GM19452 (cell line): ENCODE measurements around the gene IRX2.

Experiments
- ATAC-seq: cut with Tn5 transposase; IDR thresholded peaks from one replicate; pipeline ENCODE4 v1.9.1; 2021; ENCODE audit not compliant: unreplicated experiment

The IRX2 gene

DNA sequence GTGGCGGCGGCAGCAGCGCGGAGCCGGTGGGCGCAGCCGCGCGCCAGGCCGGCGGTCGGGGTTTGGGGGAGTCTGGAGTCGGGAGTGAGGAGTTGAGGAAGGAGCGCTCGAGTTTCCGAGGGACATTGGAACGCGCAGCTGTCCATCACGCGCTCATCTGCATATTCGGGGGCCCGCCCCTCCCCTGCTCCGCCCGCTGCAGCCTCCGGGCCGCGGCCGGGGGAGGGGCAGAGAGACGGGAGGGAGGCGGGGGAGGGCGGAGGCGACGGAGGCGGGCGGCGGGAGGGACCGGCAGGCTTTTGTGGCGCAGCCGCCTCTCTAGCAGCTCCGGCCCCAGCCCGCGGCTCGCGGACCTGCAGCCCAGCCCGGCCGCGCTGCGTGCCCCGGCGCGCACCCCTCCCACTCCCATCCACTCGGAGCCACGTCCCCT, at the start of gene IRX2:
IRX2 (minus strand) TSS at position 86 of the 430 bp plus-strand sequence. CDS start 264 bp downstream, outside the sequence.
- no peak for ATAC-seq

DNA sequence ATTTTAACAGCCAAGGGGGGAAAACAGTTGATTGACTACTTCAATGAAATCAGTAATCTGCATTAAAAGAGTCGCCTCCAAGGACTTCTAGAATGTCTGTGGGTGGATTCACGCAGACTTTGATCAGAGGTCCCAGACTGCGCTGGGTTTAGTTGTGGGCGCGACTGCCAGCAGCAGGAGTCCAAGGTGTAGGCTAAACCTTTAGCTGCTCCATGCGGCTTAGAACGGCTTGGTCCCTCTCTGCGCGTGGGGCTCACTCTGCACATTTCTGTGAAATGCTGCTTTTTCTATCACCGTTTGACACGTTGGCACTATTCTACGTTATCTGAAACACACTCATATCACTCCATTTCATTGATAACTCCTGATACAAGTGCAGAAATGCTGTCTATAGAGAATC, 48.6 kb upstream of the IRX2 start:
- no peak for ATAC-seq

DNA sequence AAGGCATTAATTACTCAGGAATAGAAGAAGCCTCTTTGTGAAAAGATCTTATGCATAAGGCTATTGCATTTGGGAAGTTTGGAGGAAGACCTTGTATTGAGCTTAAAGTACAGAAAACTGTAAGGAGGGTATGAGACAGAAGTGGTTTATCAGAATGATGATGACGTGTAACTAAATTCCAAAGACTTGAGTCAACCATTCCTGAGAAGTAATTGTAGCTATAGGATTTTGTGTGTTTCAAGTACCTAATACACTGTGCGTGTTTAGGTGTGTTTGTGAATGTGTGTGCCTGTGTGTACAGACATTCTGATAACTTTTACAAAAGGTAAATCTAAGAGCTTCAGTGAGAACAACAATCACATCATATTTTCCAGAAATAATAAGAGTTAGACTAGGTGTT, 46.5 kb upstream of the IRX2 start:
- no peak for ATAC-seq

DNA sequence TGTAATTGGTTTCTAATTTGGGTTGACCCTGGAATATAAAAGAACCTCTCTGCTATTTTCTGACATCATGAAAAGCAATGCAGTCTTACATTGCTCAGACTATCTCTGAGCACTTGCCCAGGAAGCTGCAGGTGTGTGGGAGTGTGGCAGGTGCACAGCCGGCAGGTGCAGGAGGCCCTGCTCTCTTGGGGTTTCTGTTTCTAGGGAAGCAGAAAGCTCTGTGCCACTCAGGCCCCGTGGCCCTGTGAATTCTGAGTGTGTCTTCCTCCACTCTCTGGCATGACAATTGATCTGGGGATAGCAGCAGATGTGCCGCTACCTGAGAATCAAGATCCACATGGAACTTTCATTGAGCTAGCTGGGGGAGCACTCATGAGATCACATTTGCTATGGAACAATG, 45.7 kb upstream of the IRX2 start:
- no peak for ATAC-seq

DNA sequence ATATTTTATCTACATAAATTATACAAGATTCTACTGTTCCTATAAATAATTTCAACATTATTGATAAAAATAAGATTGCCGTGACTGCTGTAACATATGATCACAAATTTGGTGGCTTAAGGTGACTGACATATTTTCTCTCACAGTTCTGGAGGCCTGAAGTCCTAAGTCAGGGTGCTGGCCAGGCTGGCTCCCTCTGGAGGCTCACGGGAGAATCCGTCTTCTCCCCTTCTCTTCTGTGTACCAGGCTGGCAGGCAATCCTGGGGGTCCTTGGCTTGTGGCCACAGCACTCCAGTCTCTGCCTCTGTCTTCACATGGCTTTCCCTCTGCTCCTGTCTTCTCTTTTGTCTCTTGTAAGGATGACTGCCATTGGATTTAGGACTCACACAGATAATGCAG, 31.7 kb upstream of the IRX2 start:
- no peak for ATAC-seq

DNA sequence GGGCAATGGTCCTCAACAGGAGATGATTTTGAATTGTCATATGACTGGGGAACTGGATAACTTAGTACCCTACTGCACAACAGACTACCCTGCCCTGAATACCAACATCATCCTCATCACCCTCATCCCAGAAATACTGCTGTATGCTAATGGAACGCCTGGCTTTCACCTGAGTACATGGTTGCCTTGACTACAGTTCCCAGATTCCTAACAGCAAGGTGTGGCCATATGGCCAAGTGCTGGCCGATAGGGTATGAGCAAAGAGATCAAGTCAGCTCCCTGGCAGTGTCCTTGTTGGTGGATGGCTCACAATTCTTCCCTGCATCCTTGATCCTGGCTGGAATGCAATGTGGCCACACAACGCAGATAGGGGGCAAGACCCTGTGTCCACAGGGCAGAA, 31.2 kb upstream of the IRX2 start:
- ATAC-seq, result no peak

DNA sequence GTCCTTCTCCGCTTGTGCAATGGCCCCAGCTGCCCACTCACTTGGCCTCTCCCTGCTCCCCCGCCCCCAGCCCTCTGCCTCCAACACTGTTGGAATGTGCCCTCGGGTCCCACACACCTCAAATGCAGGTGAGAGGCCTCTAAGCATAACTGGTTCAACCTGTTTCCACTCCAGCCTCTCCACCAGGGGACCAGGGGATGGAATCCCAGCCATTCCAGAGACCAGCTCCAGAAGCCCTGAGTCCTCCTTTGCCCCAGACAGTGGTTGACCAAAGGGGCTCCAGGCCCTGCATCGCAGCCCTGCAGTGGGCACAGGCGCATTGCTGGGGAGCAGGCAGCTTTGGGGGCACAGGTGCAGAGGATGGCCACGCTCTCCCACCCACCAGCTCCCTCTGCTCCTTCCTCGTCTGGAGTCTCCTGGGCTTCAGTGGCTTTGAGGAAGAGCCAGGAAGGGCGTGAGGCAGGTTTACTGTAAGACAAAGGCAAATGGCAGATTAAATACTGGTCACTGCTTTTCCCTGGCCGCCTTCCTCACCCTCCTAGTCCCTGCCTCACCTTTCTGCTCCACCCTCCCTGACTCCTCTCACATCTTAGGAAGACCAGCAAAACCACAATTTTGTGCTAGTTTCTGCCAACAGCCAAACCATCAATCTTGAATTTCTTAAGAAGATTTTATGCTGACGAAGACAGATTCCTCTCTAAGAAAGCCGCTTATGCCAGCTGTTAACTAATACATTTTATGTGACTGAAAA, 29.1 kb upstream of the IRX2 start:
- ATAC-seq, result no peak

DNA sequence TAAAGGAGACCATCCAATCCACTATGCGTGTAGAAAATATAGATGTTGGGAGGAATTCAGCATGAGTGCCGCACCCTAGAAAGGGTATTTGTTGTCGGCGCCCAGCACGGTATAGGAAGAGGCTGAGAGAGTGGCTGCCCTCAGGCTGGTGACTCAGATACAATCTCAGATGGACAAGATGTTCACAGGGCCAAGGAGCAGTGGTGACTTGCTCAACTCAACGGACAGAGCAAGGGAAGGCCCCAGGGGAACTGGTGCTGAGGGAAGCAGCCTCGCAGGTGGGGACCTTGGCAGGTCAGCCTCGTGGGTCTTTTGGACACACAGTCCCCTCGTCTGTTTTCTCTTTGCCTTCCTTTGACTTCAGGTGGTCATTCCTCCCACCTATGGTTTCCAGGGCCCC, 28.0 kb upstream of the IRX2 start:
- no peak for ATAC-seq

DNA sequence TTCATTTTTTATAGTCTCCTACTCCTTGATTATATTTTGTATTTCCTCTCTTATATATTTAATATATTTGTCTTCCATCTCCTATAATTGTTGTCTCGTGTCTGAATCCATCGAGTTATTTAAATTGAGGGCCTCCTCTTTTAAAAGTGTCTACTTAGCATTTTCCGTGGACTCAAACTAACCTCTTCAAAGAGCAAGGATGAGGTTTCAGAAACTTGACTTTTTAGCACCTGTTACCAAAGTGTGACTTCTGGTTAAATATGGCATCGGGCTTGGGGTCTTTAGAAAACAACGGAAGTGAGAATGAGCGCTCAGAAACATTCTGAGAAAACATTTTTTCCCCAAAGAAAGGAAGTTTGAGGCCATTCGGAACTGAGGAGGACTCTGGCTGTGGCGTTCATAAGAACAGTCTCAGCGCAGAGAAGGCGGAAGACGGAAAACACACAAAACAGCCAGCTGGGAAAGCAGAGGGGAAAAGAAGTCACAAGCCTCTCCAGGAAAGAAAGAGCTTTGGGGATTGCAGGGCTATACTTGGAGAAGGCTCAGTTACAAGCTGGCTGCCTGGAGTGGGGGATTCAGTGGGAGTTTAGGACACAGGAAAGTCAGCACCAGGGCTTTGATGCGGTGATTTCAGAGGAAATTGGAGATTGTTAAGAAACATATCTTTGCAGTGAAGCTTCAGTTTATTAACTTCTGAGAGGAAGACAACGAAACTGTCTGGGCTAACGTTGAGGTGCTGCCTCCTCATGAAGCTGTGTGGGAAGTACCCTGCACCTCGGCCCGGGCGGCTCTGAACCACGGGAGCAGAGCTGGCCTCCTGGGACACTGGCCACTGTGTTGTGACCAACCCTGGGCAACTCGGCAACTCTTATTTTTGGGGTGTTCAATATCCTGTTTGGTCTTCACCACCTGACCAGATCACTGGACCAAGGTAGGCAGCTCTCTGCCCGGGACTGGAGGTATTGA, 25.1 kb upstream of the IRX2 start:
- ATAC-seq, result no peak

DNA sequence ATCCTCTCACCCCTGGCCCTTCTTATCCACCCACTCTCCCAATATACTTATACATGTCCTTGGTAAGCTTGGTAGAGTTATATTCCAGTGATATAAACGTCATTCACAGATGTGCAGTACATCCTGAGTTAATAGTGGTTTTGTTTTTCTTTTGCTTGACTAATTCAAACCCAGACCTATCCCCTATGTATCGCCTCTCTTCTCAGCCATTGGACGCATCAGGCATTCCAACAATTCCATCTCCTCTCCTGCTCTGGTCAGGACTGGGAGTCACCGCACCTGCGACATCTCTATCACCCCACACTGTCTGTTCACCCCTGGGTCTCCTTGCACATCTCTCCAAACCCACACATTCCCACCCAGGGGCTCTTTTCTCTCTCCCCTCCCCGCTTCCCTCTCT, 21.9 kb upstream of the IRX2 start:
- no peak for ATAC-seq

DNA sequence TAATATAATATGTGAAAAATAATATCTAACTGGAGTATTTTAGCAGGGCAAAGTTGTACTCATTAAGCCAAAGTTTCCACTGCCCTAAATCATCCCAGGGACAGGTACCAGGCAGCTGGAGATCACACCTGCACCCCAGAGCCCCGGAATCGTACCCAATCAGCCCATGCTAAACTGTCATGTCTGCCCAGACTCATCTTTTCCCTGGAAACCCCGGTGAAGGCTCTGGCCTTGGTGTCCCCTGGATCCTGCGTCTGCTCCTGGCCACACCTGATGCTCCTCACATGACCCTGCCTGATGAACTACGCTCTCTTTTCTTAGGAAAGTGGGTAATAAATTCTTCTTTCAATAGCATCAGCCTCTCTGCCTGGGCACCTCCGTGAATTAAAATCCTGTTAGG, 15.6 kb upstream of the IRX2 start:
- ATAC-seq, result no peak

DNA sequence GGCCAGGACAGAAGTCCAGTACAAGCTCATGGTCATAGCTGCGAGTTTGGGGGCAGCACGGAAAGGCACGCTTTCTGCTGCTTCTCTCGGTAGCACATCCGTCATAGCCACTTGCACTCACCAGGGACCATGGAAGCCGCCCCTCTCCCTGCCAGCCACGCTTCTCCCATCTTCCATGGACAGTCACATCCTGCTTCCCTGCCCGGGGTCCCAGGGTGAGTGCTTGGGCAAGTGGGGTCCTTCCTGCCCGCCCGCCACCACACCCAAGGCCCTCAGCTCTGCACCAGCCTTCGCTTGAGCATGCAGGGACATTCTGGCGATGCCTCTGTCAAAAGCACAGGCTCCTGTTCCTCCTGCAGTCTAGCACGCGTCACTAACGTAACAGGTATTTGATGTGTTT, 13.1 kb upstream of the IRX2 start:
- ATAC-seq, result no peak

DNA sequence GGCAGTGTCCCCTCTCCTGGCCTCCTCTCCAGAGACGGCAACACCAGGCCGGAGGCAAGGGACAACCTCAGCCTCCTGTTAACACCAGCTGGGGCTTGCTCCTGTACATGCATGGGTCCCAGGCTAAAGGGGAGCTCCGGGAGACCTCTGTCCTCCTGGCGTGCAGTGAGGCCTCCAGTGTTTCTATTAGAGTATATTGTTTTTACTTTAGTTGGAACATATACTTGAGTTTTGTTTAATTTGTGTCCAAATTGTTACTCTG, 12.0 kb upstream of the IRX2 start:
- ATAC-seq, result no peak

DNA sequence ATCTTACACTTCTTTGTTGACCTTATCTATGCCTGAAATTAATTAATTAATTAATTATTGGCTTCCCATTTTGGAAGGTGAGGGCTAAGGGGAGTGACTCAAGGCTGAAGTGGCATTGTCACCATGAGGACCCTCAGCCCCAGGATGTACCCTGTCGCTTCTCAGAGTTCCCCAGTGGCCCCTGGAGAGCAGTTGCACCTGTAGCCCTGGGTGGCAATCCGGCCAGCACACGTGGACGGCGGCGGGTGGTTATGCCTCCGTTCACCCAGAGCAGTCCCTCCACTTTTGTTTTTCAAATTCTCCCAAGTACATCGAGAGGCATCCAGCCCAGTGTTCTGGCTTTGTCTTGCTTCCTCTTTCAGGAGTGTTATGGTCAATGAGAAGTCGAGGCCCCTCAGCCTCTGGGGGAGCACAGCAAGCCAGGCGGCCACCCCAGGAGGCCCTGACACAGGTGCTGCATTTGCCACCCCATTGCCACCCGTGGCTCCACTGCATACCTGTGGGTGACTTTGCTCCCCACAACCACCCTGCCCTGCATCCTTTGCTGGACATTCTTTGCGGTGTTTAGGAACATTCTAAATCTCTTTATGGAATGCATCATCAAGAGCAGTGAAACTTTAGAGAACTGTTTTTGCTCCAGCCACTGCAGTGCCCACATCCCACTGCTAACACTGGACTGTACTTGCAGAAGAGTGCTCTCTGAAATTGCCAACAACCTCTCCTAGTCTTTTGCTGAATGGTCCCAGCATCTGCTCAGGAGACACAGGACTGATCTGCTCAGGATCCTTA, 11.5 kb upstream of the IRX2 start:
- no peak for ATAC-seq

DNA sequence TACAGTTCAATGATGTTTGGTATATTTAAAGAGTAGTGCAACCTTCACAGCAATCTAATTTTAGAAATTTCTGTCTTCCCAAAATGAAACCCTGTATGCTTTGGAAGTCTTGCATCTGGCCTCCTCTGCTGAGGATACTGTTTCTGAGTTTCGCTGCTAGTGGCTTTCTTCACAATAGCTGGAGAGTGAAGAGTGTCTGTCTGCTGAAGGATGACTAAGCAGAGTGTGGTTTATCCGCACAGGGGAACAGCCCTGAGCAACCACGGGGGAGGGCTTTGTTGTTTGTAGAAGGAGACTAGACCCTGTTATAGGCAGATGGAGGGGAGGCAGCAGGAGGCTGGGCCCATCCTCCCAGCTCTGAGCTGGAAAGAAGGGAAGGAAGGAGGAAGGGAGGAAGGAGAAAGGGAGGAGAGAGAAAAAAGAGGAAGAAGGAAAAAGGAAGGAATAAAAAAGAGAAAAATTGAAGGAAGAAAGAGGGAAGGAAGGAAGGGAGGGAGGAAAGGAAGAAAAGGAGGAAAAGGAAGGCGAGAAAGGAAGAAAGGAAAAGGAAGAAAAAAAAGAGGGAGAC, 10.5 kb upstream of the IRX2 start:
- ATAC-seq, result no peak

DNA sequence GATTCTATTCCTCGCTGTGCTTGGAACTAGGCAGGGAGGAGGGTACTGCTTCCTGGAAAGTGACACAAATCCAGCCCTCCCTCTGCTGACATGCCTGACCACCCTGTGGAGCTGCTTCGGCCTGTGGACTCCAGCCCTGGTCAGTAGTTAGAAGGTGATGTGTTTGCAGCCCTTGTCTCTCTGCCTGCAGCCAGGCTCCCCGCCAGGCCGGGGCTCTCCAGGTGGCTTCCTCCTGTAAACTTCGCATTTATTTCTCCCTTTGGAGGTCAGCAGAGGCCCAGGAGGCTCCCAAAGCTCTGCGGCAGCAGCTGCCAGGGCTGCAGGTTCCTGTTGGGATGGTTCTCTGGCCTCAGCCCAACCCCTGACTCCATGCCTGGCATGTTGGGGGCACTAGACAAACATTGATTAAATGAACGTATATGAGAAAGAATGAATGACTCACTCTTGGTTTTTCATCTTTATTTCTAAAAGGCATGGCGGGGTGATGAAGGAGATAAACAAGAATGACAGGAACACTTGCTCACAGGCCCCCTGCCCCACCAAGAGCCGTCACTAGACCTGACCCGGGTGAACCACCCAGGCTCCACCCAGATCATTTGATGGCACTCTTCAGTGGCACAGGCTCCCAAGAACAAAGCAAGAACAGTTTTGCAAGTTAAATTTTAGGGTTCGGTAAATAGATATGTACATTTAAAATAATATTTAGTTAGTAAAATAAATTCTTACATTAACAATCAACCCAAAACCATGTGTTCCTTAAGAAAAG, 8.4 kb upstream of the IRX2 start:
- ATAC-seq, result no peak

DNA sequence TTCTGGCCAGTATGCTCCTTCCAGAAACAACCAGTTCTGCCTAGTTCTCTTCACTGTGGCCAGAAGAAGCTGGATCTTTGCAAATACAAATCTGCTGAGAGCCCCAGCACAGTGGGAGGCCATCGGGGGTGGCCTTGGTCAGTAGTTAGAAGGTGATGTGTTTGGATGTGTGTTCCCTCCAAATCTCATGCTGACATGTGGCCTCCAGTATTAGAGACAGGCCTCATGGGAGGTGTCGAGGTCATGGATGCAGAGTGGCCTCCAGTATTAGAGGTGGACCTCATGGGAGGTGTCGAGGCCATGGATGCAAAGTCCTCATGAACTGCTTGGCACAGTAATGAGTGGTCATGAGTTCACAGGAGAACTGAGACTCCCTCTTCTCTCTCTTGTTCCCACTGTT, 7.6 kb upstream of the IRX2 start:
- no peak for ATAC-seq

DNA sequence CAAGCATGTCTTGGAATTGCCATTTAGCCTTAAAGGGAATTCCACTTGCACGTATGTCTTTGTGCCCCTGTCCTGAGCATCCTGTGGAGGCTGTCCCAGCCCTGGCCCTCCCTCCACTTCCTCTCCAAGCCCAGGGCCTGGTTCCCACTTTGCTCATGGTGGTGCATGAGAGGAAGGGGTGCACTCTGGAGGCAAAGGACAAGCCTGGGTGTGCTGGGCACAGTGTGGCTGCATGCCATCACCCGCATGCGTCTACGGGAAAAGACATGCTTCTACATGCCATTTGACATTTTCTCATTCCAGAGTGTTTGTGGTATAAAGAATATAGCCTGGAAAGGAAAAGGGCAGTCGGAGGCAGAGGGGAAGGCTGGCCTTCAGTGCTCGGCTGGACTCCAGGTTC, 7.2 kb upstream of the IRX2 start:
- no peak for ATAC-seq

DNA sequence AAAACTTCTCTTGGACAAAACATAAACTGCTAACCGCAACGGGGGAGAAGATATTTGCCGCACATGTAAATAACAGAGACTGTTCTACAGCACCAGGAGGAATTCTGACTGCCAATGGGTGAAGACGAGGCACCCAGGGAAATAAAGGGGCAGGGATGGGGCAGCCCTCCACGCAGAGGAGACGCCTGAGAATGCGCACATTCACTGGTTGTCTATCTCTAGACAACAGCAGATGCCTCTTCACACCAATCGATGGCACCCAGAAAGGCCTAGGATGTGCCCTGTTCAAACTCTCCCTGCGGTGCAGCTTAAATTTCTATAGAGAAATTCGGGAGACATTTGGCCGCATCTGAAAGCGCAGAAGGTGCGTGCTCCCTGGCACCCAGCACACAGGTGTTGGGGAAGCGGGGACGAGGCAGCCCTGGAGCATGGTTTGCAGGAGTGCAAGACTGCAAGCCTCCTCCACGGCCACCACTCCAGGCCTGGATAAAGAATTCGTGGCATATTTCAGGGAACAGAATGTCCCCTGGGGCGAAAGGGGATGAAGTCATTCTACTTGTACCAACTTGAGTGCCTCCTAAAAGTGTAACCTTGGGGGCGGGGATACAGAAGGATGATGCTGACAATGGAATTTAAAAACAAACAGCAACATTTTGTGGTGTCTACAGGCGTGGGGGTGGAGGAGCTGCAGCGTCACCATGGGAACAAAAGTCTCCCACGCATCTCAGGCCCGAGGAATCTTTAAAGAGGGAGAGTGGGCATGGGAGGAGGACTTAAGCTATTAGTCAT, 6.3 kb upstream of the IRX2 start:
- ATAC-seq, result no peak
